Stimulated activated CD8-positive, alpha-beta memory T cell treated with anti-CD3 and anti-CD28 coated beads, Interleukin-7, amount 100 ng/mL, for 48 hours (primary cell): ENCODE data around the gene ABCB7.
"Not testable (repeated sequence)": the region's sequence is repeated elsewhere in the genome, so short reads cannot be mapped to it uniquely, and the experiment has no call there.

Source experiments
- DNase-seq, 2 donors: peaks; one replicate each; pipeline ENCODE4 v3.0.0-alpha.2; 2020; ENCODE audit warnings: low read depth in 1 of 2; ENCODE audit errors: extremely low read depth in 1 of 2

ABCB7 gene

DNA sequence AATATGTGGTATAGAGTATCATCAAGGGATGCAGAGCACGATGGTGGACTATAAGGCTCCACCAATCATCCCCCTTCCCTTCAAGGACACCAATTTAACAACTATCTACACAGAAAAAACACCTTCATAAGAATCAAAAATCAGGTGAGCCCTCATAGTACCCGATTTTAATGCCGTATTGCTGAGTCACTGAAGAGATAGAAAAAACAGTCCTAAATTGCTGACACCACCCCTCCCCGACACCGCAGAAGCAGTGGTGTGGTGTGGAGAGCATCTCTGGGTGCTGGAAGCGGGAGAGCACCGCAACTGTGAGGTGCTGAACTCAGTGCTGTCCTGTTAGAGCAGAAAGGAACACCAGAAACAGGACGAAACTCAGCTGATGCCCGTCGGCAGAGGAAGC is 49.3 kb downstream of the ABCB7 start:
- DNase-seq = no peak

DNA sequence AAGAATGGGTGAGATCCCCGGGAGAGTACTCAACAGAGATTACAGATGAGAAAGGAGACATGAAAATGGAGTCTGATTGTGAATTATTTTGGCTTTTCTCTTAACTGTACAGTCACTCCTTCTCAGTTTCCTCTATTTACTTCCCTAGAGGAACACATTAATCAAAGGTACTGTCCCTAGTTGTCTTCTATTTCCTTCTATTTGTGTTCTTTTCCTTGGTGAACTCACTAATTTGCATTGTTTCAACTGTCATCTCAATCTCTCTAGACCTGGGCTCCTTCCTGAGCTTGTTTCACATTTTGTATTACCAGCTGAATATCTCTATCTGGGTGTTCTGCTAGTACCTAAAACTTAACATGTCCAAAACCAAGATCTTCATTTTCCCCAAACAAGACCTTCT is 59.8 kb downstream of the ABCB7 start:
- no peak for DNase-seq

DNA sequence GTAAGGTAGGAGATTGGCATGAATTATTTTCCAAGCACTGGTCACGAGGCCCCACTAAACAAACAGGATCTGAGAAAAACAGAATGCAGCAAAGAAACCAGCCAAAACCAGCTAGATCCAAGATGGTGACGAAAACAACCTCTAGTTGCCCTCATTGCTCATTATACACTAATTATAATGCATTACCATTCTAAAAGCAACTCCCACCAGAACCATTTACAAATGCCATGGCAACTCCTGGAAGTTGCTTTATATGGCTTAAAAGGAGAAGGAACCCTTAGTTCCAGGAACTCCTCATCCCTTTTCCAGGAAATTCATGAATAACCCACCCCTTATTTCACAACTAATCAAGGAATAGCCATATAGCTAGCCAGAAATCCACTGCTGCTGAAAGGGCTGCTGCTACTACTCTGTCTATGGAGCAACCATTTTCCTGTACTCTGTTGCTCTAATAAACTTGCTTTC is 69.3 kb downstream of the ABCB7 start:
- DNase-seq = no peak

DNA sequence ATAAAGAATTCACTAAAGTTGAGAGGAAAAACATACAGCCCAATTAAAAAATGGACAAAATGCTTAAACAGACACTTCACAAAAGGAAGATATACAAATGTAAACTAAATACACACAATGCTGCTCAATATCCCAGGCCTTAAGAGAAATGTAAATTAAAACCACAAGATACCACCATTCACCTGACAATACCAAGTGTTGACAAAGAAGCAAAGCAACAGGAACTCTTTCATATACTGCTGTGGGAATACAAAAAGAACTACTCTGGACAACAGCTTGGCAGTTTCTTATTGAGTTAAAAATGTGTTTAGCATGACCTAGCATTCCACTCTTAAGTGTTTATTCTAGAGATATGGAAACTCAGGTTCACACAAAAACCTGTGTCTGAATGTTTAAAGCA is 71.3 kb downstream of the ABCB7 start:
- DNase-seq = no peak

DNA sequence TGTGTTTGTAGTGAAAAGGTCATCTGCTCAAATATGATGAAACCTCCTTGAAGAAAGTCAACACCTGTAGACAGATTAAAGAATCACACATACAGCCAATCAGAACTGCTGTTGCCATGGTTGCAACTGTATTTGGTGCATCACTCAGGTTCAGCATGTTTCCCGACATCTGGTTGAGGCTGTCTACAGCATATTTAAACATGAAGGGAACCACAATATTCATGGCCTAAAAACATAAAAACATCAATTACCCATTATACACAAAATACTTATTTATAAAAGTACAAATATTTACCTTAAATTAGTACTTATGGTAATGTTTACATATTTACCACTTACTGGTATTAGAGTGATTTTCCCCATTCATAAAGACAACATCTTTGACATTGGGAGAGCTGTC is 79.7 kb downstream of the ABCB7 start:
- no peak for DNase-seq

DNA sequence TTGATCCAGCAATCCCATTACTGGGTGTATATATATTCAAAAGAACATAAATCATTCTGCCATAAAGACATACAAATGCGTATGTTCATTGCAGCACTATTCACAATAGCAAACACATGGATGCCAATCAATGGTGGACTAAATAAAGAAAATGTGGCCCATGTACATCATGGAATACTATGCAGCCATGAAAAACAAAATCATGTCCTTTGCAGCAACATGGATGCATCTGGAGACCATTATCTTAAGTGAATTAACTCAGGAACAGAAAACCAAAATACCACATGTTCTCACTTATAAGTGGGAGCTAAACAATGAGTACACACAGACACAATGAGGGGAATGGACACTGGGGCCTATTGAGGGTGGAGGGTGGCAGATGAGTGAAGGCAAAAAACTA is 81.6 kb downstream of the ABCB7 start:
- DNase-seq = no peak

DNA sequence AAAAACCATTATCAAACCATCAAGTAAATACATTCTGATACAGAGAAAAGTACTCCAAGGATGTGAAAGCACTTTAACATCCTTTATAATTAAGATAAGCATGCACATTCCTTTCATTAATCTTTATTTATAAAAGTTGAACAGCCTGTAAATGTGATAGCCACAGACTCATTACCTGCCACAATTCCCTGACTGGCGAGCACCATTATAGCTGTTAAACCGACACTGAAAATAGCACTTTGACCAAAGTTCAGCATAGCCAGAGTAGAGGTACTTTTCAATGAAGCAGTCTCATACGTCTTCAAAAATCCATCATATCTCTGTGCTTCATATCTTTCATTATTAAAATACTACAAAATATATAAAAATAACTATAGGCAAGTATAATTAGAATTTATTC is 84.7 kb downstream of the ABCB7 start:
- no peak for DNase-seq

DNA sequence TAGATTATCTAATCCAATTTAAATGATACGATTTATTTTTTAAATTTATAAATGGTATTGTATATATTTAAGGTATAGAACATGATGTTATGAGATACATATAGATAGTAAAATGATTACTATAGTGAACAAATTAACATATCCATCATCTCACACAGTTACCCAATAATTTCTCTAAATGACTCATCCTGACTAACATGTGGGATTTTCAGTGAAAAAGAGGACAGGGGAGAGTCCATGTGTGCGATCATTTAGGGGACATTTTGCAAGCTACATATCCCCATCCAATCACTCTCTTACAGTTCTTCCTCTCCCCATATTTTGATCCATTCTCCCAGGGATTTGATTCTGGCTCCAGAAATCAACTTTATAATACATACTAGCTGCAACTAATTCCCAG is 88.2 kb downstream of the ABCB7 start:
- DNase-seq = no peak

DNA sequence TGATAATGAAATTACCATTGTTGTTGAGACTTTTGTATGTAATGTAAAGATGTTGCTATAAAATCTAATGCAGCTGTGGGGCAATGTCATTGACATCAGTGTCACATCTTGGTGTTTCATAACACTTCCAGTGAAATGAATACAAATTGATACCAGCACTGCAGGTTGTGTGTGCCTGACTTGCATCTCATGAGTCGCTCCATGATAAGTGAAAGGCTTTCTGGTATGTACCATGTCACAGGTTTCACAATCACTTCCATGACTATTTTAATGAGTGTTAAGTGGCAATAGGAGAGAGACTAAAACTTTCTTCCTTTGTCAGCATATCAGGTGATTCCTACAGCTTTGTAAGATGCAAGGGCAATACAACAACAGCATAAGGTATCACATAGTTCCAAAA is 94.4 kb downstream of the ABCB7 start:
- DNase-seq = no peak

DNA sequence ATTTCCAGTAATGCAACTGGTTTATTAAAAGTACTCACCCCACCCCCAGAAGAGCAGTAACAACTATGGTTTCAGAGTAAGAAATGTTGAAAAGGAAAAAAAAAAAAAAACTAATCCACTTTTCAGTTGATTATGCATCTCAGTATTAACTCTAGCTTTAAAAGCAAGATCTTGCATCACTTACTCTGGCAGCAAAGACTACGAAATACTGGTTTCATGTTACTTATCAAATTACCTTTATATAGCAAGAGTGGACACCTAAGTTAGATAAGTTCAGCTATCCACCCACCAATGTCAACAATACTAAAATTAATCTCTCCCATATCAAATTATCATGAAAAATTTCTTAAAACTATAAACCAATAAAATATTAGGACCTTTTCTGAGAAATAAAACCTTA is 105.0 kb downstream of the ABCB7 start:
- no peak for DNase-seq

DNA sequence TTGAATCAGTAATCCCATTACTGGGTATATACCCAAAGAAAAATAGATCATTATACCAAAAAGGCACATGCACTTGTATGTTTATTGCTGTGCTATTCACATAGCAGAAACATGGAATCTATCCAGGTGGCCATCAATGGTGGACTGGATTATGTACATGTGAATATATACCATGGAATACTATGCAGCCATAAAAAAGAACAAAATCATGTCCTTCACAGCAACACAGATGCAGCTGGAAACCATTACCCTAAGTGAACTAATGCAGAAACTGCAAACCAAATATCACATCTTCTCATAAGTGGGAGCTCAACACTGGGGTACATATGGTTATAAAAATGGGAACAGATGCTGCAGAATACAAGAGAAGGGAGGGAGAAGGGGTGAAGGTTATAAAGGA is 110.7 kb downstream of the ABCB7 start:
- no peak for DNase-seq

DNA sequence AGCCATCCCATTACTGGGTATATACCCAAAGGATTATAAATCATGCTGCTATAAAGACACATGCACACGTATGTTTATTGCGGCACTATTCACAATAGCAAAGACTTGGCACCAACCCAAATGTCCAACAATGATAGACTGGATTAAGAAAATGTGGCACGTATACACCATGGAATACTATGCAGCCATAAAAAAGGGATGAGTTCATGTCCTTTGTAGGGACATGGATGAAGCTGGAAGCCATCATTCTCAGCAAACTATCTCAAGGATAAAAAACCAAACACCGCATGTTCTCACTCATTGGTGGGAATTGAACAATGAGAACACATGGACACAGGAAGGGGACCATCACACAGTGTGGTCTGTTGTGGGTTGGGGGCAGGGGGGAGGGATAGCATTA is 111.9 kb downstream of the ABCB7 start:
- DNase-seq = not testable (repeated sequence)

DNA sequence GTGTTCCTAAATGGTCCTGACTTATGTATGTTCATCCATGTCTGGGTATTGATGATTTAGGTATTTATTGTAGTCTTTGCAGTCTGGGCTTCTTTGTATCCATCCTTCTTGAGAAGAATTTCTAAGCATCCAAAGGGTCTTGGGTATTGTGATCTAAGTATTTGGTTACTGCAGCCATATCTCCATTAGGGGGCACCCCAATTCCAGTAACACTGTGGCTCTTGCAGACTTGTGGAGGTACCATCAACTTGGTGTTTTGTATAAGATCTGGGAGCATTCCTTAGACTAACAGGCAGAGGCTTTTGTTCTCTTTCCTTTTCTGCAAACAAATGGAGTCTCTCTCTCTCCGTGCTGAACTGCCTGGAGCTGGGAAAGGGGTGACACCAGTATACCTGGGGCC is 117.2 kb downstream of the ABCB7 start:
- no peak for DNase-seq
